HCT116 (cell line): Measurements from ENCODE around the gene USP15. TPM values are rescaled to one million over a fixed set of nuclear protein-coding genes. Genes with fewer than 3 reads are reported as not detected.

ENCODE experiments used
- ATAC-seq: fragments of 200-7000 bp; cut with Tn5 transposase; 2 replicates; pipeline ENCODE4 v1.9.1; 2020; ENCODE audit warnings: mild to moderate bottlenecking, moderate library complexity
- Bru-seq: library from RNA; stranded (reverse); fragments of 400-500 nt; gene quantifications from one replicate; lab custom pipeline; 2021; lab: Mats Ljungman, UMichigan
- BruChase-seq, 2 experiments: library from RNA; stranded (reverse); fragments of 400-500 nt; gene quantifications; one replicate each; lab custom pipeline; 2021; lab: Mats Ljungman, UMichigan
- BruUV-seq: library from RNA; stranded (reverse); fragments of 400-500 nt; replicated peaks from 2 replicates; lab custom pipeline; 2021; lab: Mats Ljungman, UMichigan
- CTCF ChIA-PET: fragments of 300-600 bp; sonication (Branson Sonifier 250); formaldehyde crosslinking; loops from one replicate; lab custom pipeline; 2021; ENCODE audit warnings: antibody characterized with exemption; lab: Charles Lee
- POLR2A ChIA-PET: fragments of 300-600, 350-600 bp; sonication (Branson Sonifier 250); formaldehyde crosslinking; loops from one replicate; lab custom pipeline; 2021; ENCODE audit warnings: antibody characterized with exemption; lab: Charles Lee
- RAD21 ChIA-PET, 2 experiments: fragments of 300-600 bp; sonication (Branson Sonifier 250); formaldehyde crosslinking; loops; one replicate each; lab custom pipeline; 2023; ENCODE audit warnings: low total read pairs in 2 of 2; ENCODE audit not compliant: uncharacterized antibody in 2 of 2, unreplicated experiment in 2 of 2, low non-redundant PET in 1 of 2; lab: Charles Lee
- DNase-seq: peaks from one replicate; pipeline ENCODE4 v3.0.0-alpha.2; 2010; ENCODE audit warnings: low read depth, low spot score
- H2AFZ ChIP-seq: fragments of 200-600 bp; shearing (Covaris generic), sonication (generic); 2 replicates; pipeline ENCODE4 v1.6.1; 2017; ENCODE audit warnings: low read depth, mixed run types, mixed read lengths, antibody characterized with exemption, low read length; ENCODE audit not compliant: poor library complexity, severe bottlenecking
- H3K27ac ChIP-seq: 2 replicates; pipeline ENCODE4 v1.5.1; 2012; ENCODE audit warnings: low read depth, low read length
- H3K27me3 ChIP-seq: fragments of 200-600 bp; sonication (generic); 2 replicates; pipeline ENCODE4 v1.6.1; 2016; ENCODE audit warnings: mixed run types, low read length, mixed read lengths; ENCODE audit not compliant: insufficient read depth
- H3K36me3 ChIP-seq, 2 experiments: fragments of 200-500 bp in 1 of 2; fragments of 200-600 bp in 1 of 2; sonication (Bioruptor generic) in 1 of 2; sonication (generic) in 1 of 2; 2 replicates each; pipeline versions ENCODE4 v1.5.1 to v1.6.1; 2014 to 2016; ENCODE audit warnings: low read length in 2 of 2, inconsistent platforms in 1 of 2, mixed read lengths in 1 of 2, mixed run types in 1 of 2; ENCODE audit not compliant: insufficient read depth in 2 of 2, control insufficient read depth in 1 of 2
- H3K4me1 ChIP-seq, 2 experiments: fragments of 200-600 bp in 1 of 2; sonication (generic) in 1 of 2; 2 replicates each; pipeline versions ENCODE4 v1.5.1 to v1.6.1; 2012 to 2017; ENCODE audit warnings: low read length in 2 of 2, inconsistent platforms in 1 of 2, mild to moderate bottlenecking in 1 of 2, mixed read lengths in 1 of 2, mixed run types in 1 of 2, moderate library complexity in 1 of 2; ENCODE audit not compliant: insufficient read depth in 2 of 2, control insufficient read depth in 1 of 2
- H3K4me2 ChIP-seq: fragments of 200-600 bp; sonication (generic); 2 replicates; pipeline ENCODE4 v1.6.1; 2017; ENCODE audit warnings: mixed run types, low read length, mixed read lengths
- H3K4me3 ChIP-seq, 2 experiments: fragments of 200-600 bp in 1 of 2; sonication (generic) in 1 of 2; replicated peaks in 1 of 2; 2 replicates each; pipeline ENCODE4 v1.5.1; 2011 to 2016; ENCODE audit warnings: low read length in 2 of 2, control low read depth in 1 of 2, low read depth in 1 of 2, mild to moderate bottlenecking in 1 of 2, mixed read lengths in 1 of 2, mixed run types in 1 of 2
- H3K79me2 ChIP-seq: fragments of 200-600 bp; sonication (generic); 2 replicates; pipeline ENCODE4 v1.6.1; 2017; ENCODE audit warnings: mild to moderate bottlenecking, mixed run types, low read length, moderate library complexity, mixed read lengths; ENCODE audit not compliant: insufficient read depth
- H3K9ac ChIP-seq: fragments of 200-600 bp; sonication (generic); 2 replicates; pipeline ENCODE4 v1.6.1; 2016; ENCODE audit warnings: low read length, mixed read lengths
- H3K9me2 ChIP-seq: fragments of 200-600 bp; sonication (generic), shearing (Covaris generic); 2 replicates; pipeline ENCODE4 v1.6.1; 2017; ENCODE audit warnings: mixed run types, mild to moderate bottlenecking, moderate library complexity; ENCODE audit not compliant: insufficient read depth
- H3K9me3 ChIP-seq, 2 experiments: fragments of 200-500 bp in 1 of 2; fragments of 200-600 bp in 1 of 2; sonication (Bioruptor generic) in 1 of 2; sonication (generic) in 1 of 2; 2 replicates each; pipeline ENCODE4 v1.6.1; 2014 to 2017; ENCODE audit warnings: low read length in 2 of 2, mixed read lengths in 2 of 2, inconsistent platforms in 1 of 2, low read depth in 1 of 2, mild to moderate bottlenecking in 1 of 2, mixed run types in 1 of 2, moderate library complexity in 1 of 2; ENCODE audit not compliant: control insufficient read depth in 1 of 2, insufficient read depth in 1 of 2
- H4K20me1 ChIP-seq: fragments of 200-600 bp; sonication (generic), shearing (Covaris generic); 2 replicates; pipeline ENCODE4 v1.6.1; 2017; ENCODE audit warnings: mixed run types, mild to moderate bottlenecking, moderate library complexity; ENCODE audit not compliant: insufficient read depth
- CBX3 ChIP-seq: IDR thresholded peaks from 2 replicates; pipeline ENCODE4 v1.6.1; 2012; ENCODE audit warnings: low read depth
- EGR1 ChIP-seq: IDR thresholded peaks from 2 replicates; pipeline ENCODE4 v1.6.1; 2012; ENCODE audit warnings: low read depth
- ELF1 ChIP-seq: IDR thresholded peaks from 2 replicates; pipeline ENCODE4 v1.6.1; 2012; ENCODE audit warnings: low read depth, borderline replicate concordance
- EZH2 ChIP-seq: fragments of 200-600 bp; sonication (generic); IDR thresholded peaks from 2 replicates; pipeline ENCODE4 v1.6.1; 2017; ENCODE audit warnings: antibody characterized with exemption, mixed run types
- EZH2phosphoT487 ChIP-seq: fragments of 200-600 bp; IDR thresholded peaks from 2 replicates; pipeline ENCODE4 v1.6.1; 2018; ENCODE audit warnings: antibody characterized with exemption, borderline replicate concordance
- FOSL1 ChIP-seq: IDR thresholded peaks from 2 replicates; pipeline ENCODE4 v1.6.1; 2012; ENCODE audit warnings: low read depth
- JUND ChIP-seq: IDR thresholded peaks from 2 replicates; pipeline ENCODE4 v1.6.1; 2012
- POLR2AphosphoS5 ChIP-seq: IDR thresholded peaks from 2 replicates; pipeline ENCODE4 v1.6.1; 2011; ENCODE audit warnings: mild to moderate bottlenecking, low read depth, low read length, moderate library complexity
- SRF ChIP-seq: IDR thresholded peaks from 2 replicates; pipeline ENCODE4 v1.6.1; 2012; ENCODE audit warnings: low read depth
- TCF7L2 ChIP-seq: IDR thresholded peaks from 2 replicates; pipeline ENCODE4 v1.7.0; 2011; ENCODE audit warnings: borderline replicate concordance, inconsistent platforms; ENCODE audit not compliant: insufficient read depth, insufficient read length; ENCODE audit errors: extremely low read depth
- intact Hi-C: fragments of 100-400 bp; cut with micrococcal nuclease; formaldehyde crosslinking; loops from 2 replicates; pipeline ENCODE4 v1.10.0; 2022
- long read RNA-seq: library from polyadenylated mRNA; unstranded; transcript quantifications from one replicate; pipeline ENCODE4 v2.0.0, GENCODE V29; 2021; ENCODE audit not compliant: unreplicated experiment
- polyA plus RNA-seq: library from polyadenylated mRNA; unstranded; fragments of >200 nt; gene quantifications from 2 replicates; pipeline ENCODE4 v1.2.1, GENCODE V29; 2012; ENCODE audit warnings: missing spikeins
- total RNA-seq: library from RNA; stranded (reverse); gene quantifications from one replicate; pipeline ENCODE4 v1.2.1, GENCODE V29; 2021; ENCODE audit not compliant: unreplicated experiment
- TF ChIP-seq, protein P1 (sequence below), 3 experiments: fragments of 200-600 bp in 1 of 3; sonication (generic) in 1 of 3; IDR thresholded peaks in 2 of 3; conservative IDR thresholded peaks in 1 of 3; 2 replicates each; pipeline ENCODE4 v1.5.1; 2012 to 2017; ENCODE audit warnings: low read depth in 2 of 3, low read length in 2 of 3, antibody characterized with exemption in 1 of 3, borderline replicate concordance in 1 of 3, control low read depth in 1 of 3, mild to moderate bottlenecking in 1 of 3, mixed read lengths in 1 of 3, mixed run types in 1 of 3, moderate library complexity in 1 of 3; ENCODE audit not compliant: insufficient read depth in 1 of 3
- TF ChIP-seq, protein P2 (sequence below): IDR thresholded peaks from 2 replicates; pipeline ENCODE4 v1.6.1; 2012
- TF ChIP-seq, protein P3 (sequence below): IDR thresholded peaks from 2 replicates; pipeline ENCODE4 v1.6.1; 2011; ENCODE audit warnings: mild to moderate bottlenecking, low read length, moderate library complexity; ENCODE audit not compliant: insufficient replicate concordance; ENCODE audit errors: extremely low read depth
- TF ChIP-seq, protein P4 (sequence below): IDR thresholded peaks from 2 replicates; pipeline ENCODE4 v1.6.1; 2012
- TF ChIP-seq, protein P5 (sequence below): IDR thresholded peaks from 2 replicates; pipeline ENCODE4 v1.6.1; 2012; ENCODE audit warnings: low read depth

The USP15 gene
- total RNA-seq, result 49.5 TPM
- 19.1 and 23.4 TPM in 2 replicates for polyA plus RNA-seq
- Bru-seq, nascent RNA, result percentile 88 among the genes with signal in this experiment
- percentile 68 among the genes with signal in this experiment for BruChase-seq, experiment 1, labeled RNA remaining after a 6-hour chase
- BruChase-seq, experiment 2, labeled RNA remaining after a 2-hour chase, result percentile 68 among the genes with signal in this experiment
- long read RNA-seq, full-length matches to known transcripts, result 46 of 72 reads
- long read RNA-seq, partial matches to known transcripts, result 17 of 72 reads
- long read RNA-seq, other reads (novel, unspliced or antisense), result 9 of 72 reads

DNA sequence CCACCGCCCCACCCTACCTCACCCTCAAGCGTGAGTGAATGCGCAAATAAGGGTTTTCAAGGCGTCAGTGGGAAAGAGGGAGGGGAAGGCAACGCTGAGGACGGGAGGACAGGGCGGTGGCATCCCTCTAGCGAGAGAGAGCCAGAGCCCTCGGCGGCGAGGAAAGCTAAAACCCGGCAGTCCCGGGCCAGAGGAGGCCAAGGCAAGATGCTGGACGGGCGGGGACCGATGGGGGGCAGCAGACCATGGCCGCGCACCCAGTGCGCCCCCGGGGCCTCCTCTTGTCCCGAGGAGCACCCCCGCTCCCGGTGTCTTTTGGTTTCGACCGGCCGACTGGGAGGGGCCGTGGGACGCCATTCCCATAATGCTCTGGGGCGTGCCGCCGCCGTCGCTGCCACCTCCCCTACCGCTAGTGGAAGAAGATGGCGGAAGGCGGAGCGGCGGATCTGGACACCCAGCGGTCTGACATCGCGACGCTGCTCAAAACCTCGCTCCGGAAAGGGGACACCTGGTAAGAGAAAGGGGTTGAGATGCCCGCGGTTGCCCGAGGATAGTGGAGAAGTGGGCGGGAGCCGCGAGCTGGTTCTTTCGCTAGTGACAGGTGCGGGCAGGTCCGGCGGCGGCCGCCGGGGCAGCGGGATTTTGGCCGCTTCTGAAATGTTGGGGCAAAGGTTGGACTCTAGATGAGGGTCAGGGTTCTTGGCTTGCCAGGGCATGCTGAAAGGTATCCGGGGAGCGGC lies at the start of gene USP15:
USP15 (plus strand) TSS at position 412 of the 740 bp plus-strand sequence; CDS start at position 423, 11 bp downstream.
- ATAC-seq, result peak; percentile 92
- Histone ChIP-seq H3K27ac (peak within 1 kb of the TSS; percentile 74), H3K9ac (peak within 1 kb of the TSS; percentile 73), H4K20me1 (no peaks in the 10 kb centered on the region), H3K4me3 (peak within 1 kb of the TSS; percentile 56 to 84), H3K4me1 (peaks cover 3 to 24% of the 10 kb centered on the region in 2 experiments; a peak in 3 of 4 replicates), H3K36me3 (no peaks in the 10 kb centered on the region), H3K9me2 (no peaks in the 10 kb centered on the region), H3K79me2 (peaks cover 49% of the 10 kb centered on the region), H3K9me3 (no peaks in the 10 kb centered on the region), H3K4me2 (peak within 1 kb of the TSS; percentile 76), H2AFZ (peak within 1 kb of the TSS; percentile 20), H3K27me3 (no peaks in the 10 kb centered on the region)
- intact Hi-C loops, result loop anchor here (10.0 kb wide), 2 partner anchors 345 to 555 kb away; no protein-coding TSS in a partner anchor
- POLR2A ChIA-PET, result interaction anchor here (0.7 to 1.4 kb wide), 4 partner anchors 9 to 32 kb away, joined by 3 to 4 read pairs (median 3); no protein-coding TSS in a partner anchor
- peak; percentile 94 for DNase-seq
- CTCF ChIA-PET, result interaction anchor here (0.7 to 1.3 kb wide), 3 partner anchors 11 to 136 kb away, joined by 3 read pairs; no protein-coding TSS in a partner anchor
- RAD21 ChIA-PET, result no interaction called here
- no TSS peak for BruUV-seq
- TF ChIP-seq, protein P1, sequence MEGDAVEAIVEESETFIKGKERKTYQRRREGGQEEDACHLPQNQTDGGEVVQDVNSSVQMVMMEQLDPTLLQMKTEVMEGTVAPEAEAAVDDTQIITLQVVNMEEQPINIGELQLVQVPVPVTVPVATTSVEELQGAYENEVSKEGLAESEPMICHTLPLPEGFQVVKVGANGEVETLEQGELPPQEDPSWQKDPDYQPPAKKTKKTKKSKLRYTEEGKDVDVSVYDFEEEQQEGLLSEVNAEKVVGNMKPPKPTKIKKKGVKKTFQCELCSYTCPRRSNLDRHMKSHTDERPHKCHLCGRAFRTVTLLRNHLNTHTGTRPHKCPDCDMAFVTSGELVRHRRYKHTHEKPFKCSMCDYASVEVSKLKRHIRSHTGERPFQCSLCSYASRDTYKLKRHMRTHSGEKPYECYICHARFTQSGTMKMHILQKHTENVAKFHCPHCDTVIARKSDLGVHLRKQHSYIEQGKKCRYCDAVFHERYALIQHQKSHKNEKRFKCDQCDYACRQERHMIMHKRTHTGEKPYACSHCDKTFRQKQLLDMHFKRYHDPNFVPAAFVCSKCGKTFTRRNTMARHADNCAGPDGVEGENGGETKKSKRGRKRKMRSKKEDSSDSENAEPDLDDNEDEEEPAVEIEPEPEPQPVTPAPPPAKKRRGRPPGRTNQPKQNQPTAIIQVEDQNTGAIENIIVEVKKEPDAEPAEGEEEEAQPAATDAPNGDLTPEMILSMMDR (IDR thresholded peaks at IDR 0.05 in 2 of 3, conservative IDR thresholded peaks at IDR 0.05 in 1 of 3; ENCODE audit: borderline replicate concordance in 1 of 3, insufficient read depth in 1 of 3, low read depth in 2 of 3, low read length in 2 of 3), result peak; percentile 62 to 83 (median 77)
- TF ChIP-seq EZH2 (no peak), EGR1 (peak; percentile 86), SRF (peak; percentile 84), CBX3 (peak; percentile 96), FOSL1 (0 out of 2 replicates have a peak, but pooled peaks have one; percentile 18), ELF1 (peak; percentile 38; the same call in 1 of the 2 replicates), EZH2phosphoT487 (no peak), TCF7L2 (peak; percentile 75), JUND (peak; percentile 90), POLR2AphosphoS5 (peak; percentile 82)
- TF ChIP-seq, protein P2, sequence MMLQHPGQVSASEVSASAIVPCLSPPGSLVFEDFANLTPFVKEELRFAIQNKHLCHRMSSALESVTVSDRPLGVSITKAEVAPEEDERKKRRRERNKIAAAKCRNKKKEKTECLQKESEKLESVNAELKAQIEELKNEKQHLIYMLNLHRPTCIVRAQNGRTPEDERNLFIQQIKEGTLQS, result no peak
- TF ChIP-seq, protein P3, sequence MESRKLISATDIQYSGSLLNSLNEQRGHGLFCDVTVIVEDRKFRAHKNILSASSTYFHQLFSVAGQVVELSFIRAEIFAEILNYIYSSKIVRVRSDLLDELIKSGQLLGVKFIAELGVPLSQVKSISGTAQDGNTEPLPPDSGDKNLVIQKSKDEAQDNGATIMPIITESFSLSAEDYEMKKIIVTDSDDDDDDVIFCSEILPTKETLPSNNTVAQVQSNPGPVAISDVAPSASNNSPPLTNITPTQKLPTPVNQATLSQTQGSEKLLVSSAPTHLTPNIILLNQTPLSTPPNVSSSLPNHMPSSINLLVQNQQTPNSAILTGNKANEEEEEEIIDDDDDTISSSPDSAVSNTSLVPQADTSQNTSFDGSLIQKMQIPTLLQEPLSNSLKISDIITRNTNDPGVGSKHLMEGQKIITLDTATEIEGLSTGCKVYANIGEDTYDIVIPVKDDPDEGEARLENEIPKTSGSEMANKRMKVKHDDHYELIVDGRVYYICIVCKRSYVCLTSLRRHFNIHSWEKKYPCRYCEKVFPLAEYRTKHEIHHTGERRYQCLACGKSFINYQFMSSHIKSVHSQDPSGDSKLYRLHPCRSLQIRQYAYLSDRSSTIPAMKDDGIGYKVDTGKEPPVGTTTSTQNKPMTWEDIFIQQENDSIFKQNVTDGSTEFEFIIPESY, result peak; percentile 68
- TF ChIP-seq, protein P4, sequence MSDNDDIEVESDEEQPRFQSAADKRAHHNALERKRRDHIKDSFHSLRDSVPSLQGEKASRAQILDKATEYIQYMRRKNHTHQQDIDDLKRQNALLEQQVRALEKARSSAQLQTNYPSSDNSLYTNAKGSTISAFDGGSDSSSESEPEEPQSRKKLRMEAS, result peak; percentile 90
- TF ChIP-seq, protein P5, sequence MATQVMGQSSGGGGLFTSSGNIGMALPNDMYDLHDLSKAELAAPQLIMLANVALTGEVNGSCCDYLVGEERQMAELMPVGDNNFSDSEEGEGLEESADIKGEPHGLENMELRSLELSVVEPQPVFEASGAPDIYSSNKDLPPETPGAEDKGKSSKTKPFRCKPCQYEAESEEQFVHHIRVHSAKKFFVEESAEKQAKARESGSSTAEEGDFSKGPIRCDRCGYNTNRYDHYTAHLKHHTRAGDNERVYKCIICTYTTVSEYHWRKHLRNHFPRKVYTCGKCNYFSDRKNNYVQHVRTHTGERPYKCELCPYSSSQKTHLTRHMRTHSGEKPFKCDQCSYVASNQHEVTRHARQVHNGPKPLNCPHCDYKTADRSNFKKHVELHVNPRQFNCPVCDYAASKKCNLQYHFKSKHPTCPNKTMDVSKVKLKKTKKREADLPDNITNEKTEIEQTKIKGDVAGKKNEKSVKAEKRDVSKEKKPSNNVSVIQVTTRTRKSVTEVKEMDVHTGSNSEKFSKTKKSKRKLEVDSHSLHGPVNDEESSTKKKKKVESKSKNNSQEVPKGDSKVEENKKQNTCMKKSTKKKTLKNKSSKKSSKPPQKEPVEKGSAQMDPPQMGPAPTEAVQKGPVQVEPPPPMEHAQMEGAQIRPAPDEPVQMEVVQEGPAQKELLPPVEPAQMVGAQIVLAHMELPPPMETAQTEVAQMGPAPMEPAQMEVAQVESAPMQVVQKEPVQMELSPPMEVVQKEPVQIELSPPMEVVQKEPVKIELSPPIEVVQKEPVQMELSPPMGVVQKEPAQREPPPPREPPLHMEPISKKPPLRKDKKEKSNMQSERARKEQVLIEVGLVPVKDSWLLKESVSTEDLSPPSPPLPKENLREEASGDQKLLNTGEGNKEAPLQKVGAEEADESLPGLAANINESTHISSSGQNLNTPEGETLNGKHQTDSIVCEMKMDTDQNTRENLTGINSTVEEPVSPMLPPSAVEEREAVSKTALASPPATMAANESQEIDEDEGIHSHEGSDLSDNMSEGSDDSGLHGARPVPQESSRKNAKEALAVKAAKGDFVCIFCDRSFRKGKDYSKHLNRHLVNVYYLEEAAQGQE, result no peak
